NT2/D1 (cell line): ENCODE measurements around the gene FBXO8.

Experiments used
- DNase-seq: peaks from one replicate; pipeline ENCODE4 v3.0.0-alpha.2; 2011; ENCODE audit warnings: low read depth, low spot score
- H3K27me3 ChIP-seq: 2 replicates; pipeline ENCODE4 v1.6.0; 2011; ENCODE audit warnings: mild to moderate bottlenecking; ENCODE audit not compliant: insufficient read length, insufficient read depth
- H3K36me3 ChIP-seq: 2 replicates; pipeline ENCODE4 v1.6.1; 2011; ENCODE audit warnings: mild to moderate bottlenecking, low read length, mixed read lengths; ENCODE audit not compliant: insufficient read depth, insufficient read length
- H3K4me1 ChIP-seq: 2 replicates; pipeline ENCODE4 v1.5.1; 2011; ENCODE audit not compliant: insufficient read depth, insufficient read length
- H3K4me3 ChIP-seq: 2 replicates; pipeline ENCODE4 v1.5.1; 2011; ENCODE audit warnings: low read depth; ENCODE audit not compliant: insufficient read length
- H3K9ac ChIP-seq: 2 replicates; pipeline ENCODE4 v1.6.0; 2011; ENCODE audit warnings: low read depth; ENCODE audit not compliant: insufficient read length
- H3K9me3 ChIP-seq: 2 replicates; pipeline ENCODE4 v1.5.1; 2011; ENCODE audit warnings: mild to moderate bottlenecking, low read length; ENCODE audit not compliant: insufficient read depth
- SUZ12 ChIP-seq: IDR thresholded peaks from 2 replicates; pipeline ENCODE4 v1.6.1; 2011; ENCODE audit not compliant: insufficient read length, insufficient read depth; ENCODE audit errors: extremely low read depth
- YY1 ChIP-seq: IDR thresholded peaks from 2 replicates; pipeline ENCODE4 v1.6.1; 2011; ENCODE audit not compliant: insufficient read length, insufficient read depth
- ZNF274 ChIP-seq: IDR thresholded peaks from 2 replicates; pipeline ENCODE4 v1.6.1; 2011; ENCODE audit warnings: mild to moderate bottlenecking, low read depth, low read length

The FBXO8 gene

DNA sequence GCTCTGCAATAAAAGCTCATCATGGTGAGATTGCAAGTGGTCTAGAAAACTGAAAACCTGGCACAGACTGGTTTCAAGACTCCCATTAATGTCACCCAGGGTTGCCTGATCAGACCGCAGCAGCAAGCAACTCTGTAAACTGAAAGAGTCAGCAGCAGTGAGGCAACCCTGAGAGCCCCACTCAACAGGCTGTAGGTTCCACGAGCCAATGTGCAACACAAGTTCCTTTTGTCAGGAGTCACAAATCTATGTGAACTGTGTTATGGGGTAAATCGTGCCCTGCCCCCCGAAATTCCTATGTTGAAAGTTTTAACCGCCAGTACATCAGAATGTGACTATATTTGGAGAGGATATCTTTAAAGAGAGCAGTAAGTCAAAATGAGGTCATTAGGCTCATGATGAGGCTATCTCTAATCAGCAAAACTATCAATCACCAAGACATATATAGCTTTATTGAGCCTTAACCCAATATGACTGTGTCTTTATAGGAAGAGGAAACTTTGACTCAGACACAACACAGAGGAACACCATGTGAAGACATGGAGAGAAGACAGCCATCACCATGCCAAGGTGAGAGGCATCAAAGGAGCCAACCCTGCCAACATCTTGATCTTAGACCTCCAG lies 94.0 kb downstream of the FBXO8 start:
- no peaks in the 10 kb centered on the region for H3K4me1 ChIP-seq
- DNase-seq, result no peak
- H3K27me3 ChIP-seq, result no peaks in the 10 kb centered on the region
- no peak overlapping the region for H3K4me3 ChIP-seq
- H3K9me3 ChIP-seq, result no peaks in the 10 kb centered on the region
- no peak for TF ChIP-seq ZNF274
- no peak for TF ChIP-seq YY1
- no peak for TF ChIP-seq SUZ12
- H3K36me3 ChIP-seq, result no peaks in the 10 kb centered on the region
- no peak overlapping the region for H3K9ac ChIP-seq
